T-helper 2 cell treated with Interferon-gamma antibody and Interleukin-4, amounts not matched to agents 100 ng/mL and 5 ng/mL, for 36 hours (primary cell): ENCODE data around the gene STK40. TPM values are rescaled to one million over a fixed set of nuclear protein-coding genes. Genes with fewer than 3 reads are reported as not detected.

Experiments used
- intact Hi-C: fragments of 100-400 bp; cut with micrococcal nuclease; formaldehyde crosslinking; loops from one replicate; pipeline ENCODE4 v1.15.1; 2023
- total RNA-seq: library from RNA; stranded (reverse); gene quantifications from 2 replicates; pipeline ENCODE4 v1.2.3, GENCODE V29; 2022

The STK40 gene
- total RNA-seq, 1 donor from 2014 or later, result 48.7 TPM

DNA sequence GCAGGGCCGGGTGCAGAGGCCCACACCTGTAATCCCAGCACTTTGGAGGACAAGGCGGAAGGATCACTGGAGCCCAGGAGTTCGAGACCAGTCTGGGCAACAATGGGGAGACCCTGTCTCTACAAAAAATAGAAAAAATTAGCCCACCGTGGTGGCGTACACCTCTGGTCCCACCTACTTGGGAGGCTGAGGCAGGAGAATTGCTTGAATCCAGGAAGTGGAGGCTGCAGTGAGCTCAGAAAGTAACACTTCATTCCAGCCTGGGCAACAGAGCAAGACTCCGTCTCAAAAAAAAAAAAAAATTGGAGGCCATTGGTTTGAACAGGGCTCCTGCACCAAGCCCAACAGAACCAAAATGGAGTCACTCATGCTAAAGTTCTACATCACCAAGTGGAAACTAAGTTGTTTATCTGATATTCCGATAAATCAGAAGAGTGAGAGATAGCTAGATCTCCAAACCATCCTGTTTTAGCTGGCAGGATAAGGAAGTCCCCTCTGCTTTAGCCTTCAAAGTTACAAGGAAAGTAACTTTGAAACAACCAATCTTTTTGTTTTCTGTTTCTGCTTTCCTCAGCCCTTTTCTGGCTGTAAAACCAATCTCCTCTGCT is 12.8 kb upstream of the STK40 start:
- intact Hi-C loops, result no loop called here

- intact Hi-C loops, result loop anchor here (1.0 kb wide), 2 partner anchors 11 to 309 kb away; partner anchors contain the start of gene ADPRS
Measured at GRCh38 chr1:36397378-36398230, 11.9 kb upstream of the STK40 start, which contains the start of gene LSM10. LSM10 (minus strand) TSS chr1:36397908; CDS start chr1:36394129, 3,779 bp downstream.

DNA sequence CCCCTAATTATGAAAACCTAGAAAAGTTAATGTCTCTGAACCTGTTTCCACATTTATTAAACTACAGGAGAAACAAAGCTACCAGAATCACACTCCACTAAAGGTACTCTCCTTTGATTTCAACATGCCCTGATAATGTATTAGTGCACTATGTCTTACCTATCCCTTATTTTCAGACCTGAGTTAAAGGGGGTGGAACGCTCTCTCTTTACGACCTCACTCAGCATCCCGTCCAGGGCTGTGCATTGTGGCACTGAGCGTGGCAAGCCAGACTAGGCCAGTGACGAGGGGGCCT is 11.3 kb upstream of the STK40 start:
- intact Hi-C loops, result loop anchor here (1.0 kb wide), 2 partner anchors 11 to 309 kb away; partner anchors contain the start of gene ADPRS

- intact Hi-C loops, result no loop called here
Measured at GRCh38 chr1:36396359-36396758, 10.6 kb upstream of the STK40 start.

- intact Hi-C loops, result no loop called here
Measured at GRCh38 chr1:36393686-36394085, 8.0 kb upstream of the STK40 start.

DNA sequence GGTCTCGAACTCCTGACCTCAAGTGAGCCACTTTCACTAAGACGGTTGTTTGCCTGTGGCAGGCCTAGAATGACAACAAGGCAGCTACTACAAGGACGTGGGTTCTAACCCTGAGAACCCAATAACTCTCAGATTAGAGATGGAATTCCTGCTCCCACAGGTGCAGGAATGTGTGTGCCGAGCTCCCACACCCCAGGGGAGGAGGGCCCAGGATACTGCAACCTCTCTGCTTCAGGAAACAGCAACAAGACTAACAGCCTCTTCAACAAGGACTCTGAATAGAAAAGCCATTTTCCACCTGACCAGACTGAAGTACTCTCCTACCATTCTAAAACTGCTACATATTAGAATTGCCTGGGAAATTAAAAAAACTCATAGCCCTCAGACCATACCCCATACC is 7.1 kb upstream of the STK40 start:
- intact Hi-C loops, result no loop called here

DNA sequence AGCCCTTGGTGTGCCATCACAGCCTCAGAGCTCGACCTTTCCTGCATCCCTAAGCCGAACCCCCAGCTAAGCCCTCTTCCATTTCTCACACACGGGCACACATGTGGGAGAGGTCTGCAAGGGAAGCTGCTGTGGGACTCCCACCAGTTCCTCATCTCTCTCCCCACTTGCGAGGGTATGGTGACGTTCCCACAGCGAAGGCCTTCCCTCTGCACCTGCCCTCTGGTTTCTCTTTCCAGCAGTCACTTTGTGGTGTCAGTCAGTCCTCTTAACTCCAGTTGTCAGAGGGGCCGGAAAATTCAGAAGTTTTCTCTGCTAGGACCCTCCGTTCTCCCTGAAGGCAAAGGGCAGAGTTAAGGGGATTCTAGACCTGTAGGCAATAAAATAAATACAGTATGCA is 5.5 kb upstream of the STK40 start:
- intact Hi-C loops, result no loop called here

GRCh38 chr1:36390411-36390810 is 4.7 kb upstream of the STK40 start:
- intact Hi-C loops, result no loop called here

- intact Hi-C loops, result loop anchor here (5.0 kb wide), 2 partner anchors 68 to 1082 kb away; partner anchors contain the start of genes EVA1B and ZC3H12A
Measured at GRCh38 chr1:36389999-36390398, 4.3 kb upstream of the STK40 start.

GRCh38 chr1:36389261-36389660 is 3.5 kb upstream of the STK40 start:
- intact Hi-C loops, result loop anchor here (5.0 kb wide), 2 partner anchors 67 to 1083 kb away; partner anchors contain the start of genes EVA1B and ZC3H12A

DNA sequence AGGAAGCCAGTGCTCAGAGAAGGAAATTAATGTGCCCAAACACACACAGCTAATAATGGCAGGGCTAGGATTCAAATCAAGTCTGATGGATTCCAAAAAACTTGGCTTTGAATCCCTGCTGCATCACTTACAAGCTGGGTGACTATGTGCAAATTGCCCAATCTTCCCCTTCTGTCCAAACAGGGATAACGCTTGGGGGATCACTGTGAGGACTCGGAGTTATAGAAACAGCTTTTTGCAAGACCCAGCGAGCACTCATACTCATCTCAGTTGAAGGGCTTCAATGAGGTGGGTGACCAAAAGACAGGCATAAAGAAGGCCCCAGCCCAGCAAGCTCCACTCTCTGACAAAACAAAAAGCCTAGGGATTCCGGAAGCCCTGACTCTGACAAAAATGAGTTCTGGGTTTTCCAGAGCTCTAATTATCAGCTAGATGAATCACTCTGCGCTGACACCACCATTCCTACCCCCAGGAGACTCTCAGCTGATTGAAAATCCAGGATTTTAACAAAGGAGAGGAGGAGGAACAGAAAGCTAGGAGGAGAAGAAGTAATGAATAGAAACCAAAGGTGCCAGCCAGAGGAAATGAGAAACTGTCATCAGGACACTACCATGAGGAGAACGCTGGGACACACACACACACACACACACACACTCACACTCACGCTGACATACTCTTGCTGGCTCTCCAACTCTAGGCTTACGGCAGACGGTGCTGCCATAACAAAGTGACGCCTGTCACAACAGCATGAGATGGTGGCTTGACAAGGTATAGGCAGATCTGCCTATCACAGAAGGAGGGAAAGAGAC is 1.6 kb upstream of the STK40 start:
- intact Hi-C loops, result loop anchor here (2.0 to 5.0 kb wide), 4 partner anchors 33 to 1085 kb away; partner anchors contain the start of genes EVA1B, MRPS15 and ZC3H12A

DNA sequence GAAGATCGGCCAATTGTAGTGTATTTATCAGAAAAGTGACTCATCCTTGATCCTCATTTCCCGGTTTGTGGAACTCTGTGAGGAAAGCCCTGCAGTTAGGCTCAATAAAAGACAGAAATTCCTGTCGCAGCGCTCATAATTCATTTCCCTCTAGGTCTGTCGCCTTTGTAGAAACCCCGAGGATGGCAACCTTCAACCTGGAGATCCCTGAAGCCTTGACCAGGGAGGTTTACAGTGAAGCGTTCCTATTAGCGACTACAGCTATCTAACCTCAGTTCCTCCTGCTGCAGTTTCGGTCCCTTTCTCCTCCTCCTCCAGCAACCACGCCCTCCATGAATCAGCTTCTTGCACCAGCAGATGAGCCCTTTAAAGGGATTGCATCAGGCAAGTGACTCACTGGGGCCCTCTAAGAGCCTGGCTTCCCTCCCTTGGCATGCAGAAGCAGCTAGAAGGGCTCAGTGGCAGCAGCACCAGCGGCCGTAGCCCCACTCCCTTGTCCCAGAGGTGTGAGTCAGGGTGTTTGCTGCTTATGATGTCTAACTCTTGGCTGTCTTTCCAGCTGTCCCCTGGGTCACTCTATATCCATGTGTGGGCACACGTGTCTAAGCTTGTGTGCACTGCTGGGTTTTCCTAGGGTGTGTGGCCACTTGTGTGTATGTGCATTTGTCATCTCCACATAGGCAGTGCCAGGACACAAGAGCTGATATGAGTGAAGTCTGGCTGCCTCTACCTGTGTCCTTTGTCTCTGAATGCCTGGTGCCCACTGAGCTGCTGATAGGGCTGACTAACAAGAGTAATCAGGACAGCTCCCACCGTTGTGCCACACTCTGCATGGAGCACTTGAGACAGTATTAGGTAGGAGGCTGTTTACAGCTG is 779 bp upstream of the STK40 start:
- intact Hi-C loops, result loop anchor here (1.0 to 5.0 kb wide), 9 partner anchors 11 to 1086 kb away; partner anchors contain the start of genes EVA1B, LSM10, MRPS15 and OSCP1

DNA sequence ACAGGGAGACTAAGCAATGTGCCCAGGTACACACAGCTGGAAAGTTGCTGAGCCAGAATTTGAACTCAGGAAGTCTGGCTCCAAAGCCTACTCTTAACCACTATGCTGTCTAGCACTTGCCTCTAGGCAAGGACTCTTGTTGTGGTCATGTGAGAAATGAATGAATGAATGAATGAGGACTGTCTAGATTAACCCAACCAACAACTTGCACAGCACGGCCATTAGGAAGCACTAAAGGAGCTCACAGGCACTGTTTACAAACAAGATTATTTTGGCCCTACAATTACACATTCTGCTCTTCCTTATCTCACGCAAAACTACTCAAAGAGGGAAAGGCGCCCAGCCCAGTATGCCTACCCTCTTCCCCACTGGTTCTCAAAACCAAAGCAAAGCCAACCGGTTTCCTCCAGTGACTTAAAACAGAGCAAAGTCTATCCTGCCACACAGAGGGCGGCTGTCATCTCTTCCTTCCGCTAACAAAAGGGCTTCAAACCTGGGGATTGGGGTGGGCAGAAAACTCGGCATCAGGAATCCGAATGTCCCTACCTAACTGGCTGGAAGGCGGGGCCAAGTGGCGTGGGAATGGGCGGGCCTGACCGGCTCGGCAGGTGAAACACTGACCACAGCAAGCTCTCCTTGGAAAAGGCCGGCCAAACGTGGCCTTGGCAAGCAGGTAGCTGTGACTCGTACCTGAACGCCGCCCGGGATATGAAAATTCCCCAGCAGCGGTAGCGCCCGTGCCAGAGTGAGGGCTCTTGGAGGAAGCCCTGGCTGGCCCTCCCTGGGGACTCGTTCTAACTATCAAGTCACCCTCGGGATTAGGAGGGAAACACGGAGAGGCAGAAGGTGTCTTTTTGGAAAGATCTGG is 948 bp downstream of the STK40 start:
- intact Hi-C loops, result loop anchor here (5.0 kb wide), 2 partner anchors 62 to 1088 kb away; partner anchors contain the start of genes EVA1B and ZC3H12A

DNA sequence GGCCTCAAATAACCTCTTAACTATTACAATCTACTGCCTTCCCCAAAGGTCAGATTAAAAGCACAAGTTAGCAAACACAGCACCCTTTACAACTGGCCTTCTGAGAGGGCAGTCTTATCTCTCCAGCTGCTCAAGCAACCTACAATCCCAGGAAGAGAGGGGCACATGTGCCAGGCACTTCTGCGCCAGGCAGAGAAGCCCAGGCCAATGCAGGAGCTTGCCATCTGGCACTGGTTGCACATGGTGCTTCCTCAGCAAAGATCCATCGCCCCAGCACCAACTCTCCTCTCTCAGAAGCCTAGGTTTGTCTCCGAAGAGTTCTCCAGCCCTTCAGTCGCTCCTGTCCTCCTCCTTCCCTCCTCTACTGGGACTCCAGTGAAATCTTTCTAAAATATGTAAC is 2.5 kb downstream of the STK40 start:
- intact Hi-C loops, result no loop called here

- intact Hi-C loops, result no loop called here
Measured at GRCh38 chr1:36382669-36383068, 3.1 kb downstream of the STK40 start.

- intact Hi-C loops, result no loop called here
Measured at GRCh38 chr1:36382231-36382630, 3.5 kb downstream of the STK40 start.

GRCh38 chr1:36381405-36381804 is 4.3 kb downstream of the STK40 start:
- intact Hi-C loops, result no loop called here

- intact Hi-C loops, result no loop called here
Measured at GRCh38 chr1:36380782-36381181, 4.9 kb downstream of the STK40 start.

GRCh38 chr1:36380143-36380619 is 5.5 kb downstream of the STK40 start:
- intact Hi-C loops, result no loop called here
